Motor neuron (in vitro differentiated cells): ENCODE measurements around the gene UCN3. TPM values are rescaled to one million over a fixed set of nuclear protein-coding genes. Genes with fewer than 3 reads are reported as not detected.

Experiments
- ATAC-seq, 8 experiments: fragments of 200-7000 bp; cut with Tn5 transposase; replicated peaks in 6 of 8; 2 replicates each; pipeline ENCODE4 v1.8.0; 2021; ENCODE audit warnings: mild to moderate bottlenecking in 8 of 8, moderate library complexity in 8 of 8
- H3K27ac ChIP-seq, 2 donors: fragments of 250-450 bp; sonication (Bioruptor Pico); 2 replicates each; pipeline ENCODE4 v1.9.0; 2021; ENCODE audit warnings: antibody characterized with exemption in 2 of 2, mild to moderate bottlenecking in 2 of 2, moderate library complexity in 1 of 2
- H3K4me1 ChIP-seq, 2 donors: fragments of 250-450 bp; sonication (Bioruptor Pico); replicated peaks in 1 of 2; 2 replicates each; pipeline ENCODE4 v1.6.1; 2021; ENCODE audit warnings: antibody characterized with exemption in 2 of 2, mild to moderate bottlenecking in 2 of 2, moderate library complexity in 1 of 2
- H3K4me3 ChIP-seq, 5 donors: fragments of 250-450 bp; sonication (Bioruptor Pico); 2 replicates each; pipeline ENCODE4 v1.9.0; 2021; ENCODE audit warnings: antibody characterized with exemption in 5 of 5, mild to moderate bottlenecking in 5 of 5, moderate library complexity in 4 of 5
- WGBS, 10 experiments: fragments of 450-650 bp; shearing (Covaris generic); methylation state at CpG; one replicate each; pipeline ENCODE4 v1.0.0; 2022; 5-methylcytosine and 5-hydroxymethylcytosine counted together
- in situ Hi-C, 9 experiments: fragments of 400-800 bp; cut with MboI; loops; one replicate each; pipeline ENCODE4 v1.15.0; 2021; ENCODE audit warnings: low sequenced_read_pairs in 9 of 9, low pct_unique_long_range_greater_than_20kb in 2 of 9; ENCODE audit not compliant: unreplicated experiment in 9 of 9
- total RNA-seq, 8 experiments: library from RNA; unstranded; fragments of 300-600 nt; gene quantifications; 2 replicates each; pipeline versions ENCODE4 v1.2.3 to v1.2.4, GENCODE V29; 2022

UCN3 gene, protein sequence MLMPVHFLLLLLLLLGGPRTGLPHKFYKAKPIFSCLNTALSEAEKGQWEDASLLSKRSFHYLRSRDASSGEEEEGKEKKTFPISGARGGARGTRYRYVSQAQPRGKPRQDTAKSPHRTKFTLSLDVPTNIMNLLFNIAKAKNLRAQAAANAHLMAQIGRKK
- under 1 TPM in 4 of 8 experiments, not detected in 4; 0.25 to 1.00 (median 0.33) TPM for total RNA-seq

DNA sequence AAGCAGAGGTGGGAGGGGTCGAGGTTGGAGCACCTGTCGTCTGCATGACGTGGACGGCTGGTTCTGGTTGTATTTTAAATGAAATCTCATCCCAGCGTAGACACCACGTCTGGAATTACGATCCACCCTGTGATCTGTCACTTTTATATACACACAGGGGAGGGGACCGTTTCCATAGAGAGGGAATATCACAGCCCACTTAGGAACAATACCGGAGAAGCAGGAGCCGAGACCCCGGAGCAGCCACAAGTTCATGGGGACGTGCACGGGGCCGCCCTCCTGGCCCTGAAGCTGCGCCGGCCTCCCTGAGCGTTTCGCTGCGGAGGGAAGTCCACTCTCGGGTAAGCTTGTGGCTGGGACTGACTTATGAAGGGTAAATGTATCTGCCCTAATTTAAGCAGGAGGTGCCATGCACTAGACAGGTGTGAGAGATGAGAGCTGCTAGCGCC lies at the start of gene UCN3:
Gene UCN3 (plus strand): TSS at position 77 of the 449 bp plus-strand sequence. CDS start 8,755 bp downstream, outside the sequence.
- H3K4me1 ChIP-seq = peaks cover 0 to 7% of the 10 kb centered on the region in 2 donors
- peak in 3 of 8 experiments; percentile 21 to 51 (median 44) for ATAC-seq
- H3K4me3 ChIP-seq = no peak within 1 kb of the TSS
- WGBS, 10 experiments = 29 to 67% (median 56%) methylated on average over 1 to 9 of the region's 21 CpGs; no CpG with 5 or more reads in 4 of the 10 experiments
- H3K27ac ChIP-seq = no peak within 1 kb of the TSS
- in situ Hi-C loops = no loop called here

DNA sequence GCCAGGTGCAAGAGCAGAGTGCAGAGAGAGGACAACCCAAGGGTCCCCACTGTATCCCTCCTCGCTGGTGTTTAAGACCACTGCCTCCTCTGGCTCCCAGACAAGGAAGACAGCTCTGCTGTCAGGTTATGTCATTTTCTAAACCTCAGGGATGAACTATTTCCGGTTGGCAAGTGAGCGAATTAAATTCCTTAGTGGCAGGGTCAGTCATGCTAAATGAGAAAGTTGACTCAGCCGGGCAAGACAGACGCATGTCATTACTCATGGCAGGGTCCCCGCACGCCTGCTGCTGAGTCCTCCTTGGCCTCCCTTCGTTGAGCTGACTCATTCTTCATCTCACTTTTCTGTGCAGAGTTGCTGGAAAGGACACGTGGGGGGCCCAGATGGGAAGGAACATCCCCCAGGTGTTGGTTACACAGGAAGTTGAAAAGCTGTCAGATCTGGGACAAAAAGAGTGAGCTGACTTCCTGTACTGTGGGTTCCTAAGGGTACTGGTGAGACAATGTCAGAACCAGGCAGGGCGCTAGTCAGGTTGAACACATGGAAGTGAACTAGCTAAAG lies 47.1 kb upstream of the UCN3 start:
- H3K4me1 ChIP-seq = peaks cover 0 to 5% of the 10 kb centered on the region in 2 donors
- ATAC-seq = peak; percentile 52 to 100 (median 76)
- WGBS, 10 experiments = 10 to 90% (median 56%) methylated on average over 1 to 8 of the region's 10 CpGs; no CpG with 5 or more reads in 1 of the 10 experiments
- in situ Hi-C loops = loop anchor here in 1 of 9 experiments (25.0 kb wide), 1 partner anchor 480 kb away; the partner anchor contains the start of gene AKR1E2
- no peak overlapping the region for H3K4me3 ChIP-seq
- no peak overlapping the region for H3K27ac ChIP-seq

DNA sequence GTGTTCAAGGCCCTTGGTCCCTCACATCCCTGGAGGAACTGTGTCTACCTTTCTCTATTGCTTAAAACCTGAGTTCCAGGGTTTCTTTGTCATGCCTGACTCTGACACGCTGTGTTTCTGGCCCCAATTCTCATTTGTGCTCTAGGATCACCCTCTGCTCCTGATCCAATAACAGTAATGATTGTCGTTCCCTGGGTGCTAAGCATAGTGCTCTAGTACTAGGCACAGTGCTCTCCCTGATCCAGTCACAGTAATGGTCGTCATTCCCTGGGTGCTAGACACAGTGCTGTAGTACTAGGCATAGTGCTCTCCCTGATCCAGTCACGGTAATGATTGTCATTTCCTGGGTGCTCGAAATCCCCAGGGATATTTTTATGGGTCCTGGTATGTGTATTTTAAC lies 46.6 kb upstream of the UCN3 start:
- ATAC-seq = no peak
- no peak overlapping the region for H3K4me3 ChIP-seq
- H3K4me1 ChIP-seq = peaks cover 0 to 5% of the 10 kb centered on the region in 2 donors
- H3K27ac ChIP-seq = no peak overlapping the region
- 60 to 96% (median 87%) methylated on average over 1 to 5 of the region's 5 CpGs; no CpG with 5 or more reads in 4 of the 10 experiments for WGBS, 10 experiments
- in situ Hi-C loops = loop anchor here in 1 of 9 experiments (25.0 kb wide), 1 partner anchor 481 kb away; the partner anchor contains the start of gene AKR1E2

DNA sequence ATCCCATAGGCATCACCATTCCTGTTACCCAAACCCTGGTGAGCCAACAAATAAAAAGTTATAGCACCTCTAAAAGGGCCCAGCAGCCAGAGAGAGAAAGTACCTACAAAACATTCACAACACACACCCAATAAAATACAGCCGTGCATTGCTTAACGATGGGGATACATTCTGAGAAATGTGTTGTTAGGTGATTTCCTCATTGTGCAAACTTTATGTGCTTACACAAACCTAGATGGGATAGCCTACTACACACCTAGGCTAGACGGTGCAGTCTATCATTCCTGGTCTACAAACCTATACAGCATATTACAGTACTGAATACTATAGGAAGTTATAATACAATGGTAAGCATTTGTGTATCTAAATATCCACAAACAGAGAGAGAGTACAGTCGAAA lies 44.9 kb upstream of the UCN3 start:
- in situ Hi-C loops = loop anchor here in 1 of 9 experiments (25.0 kb wide), 1 partner anchor 483 kb away; the partner anchor contains the start of gene AKR1E2
- H3K27ac ChIP-seq = no peak overlapping the region
- peaks cover 0 to 5% of the 10 kb centered on the region in 2 donors for H3K4me1 ChIP-seq
- WGBS, 10 experiments = 67 to 100% (median 88%) methylated on average over 1 to 4 of the region's 4 CpGs; no CpG with 5 or more reads in 2 of the 10 experiments
- ATAC-seq = no peak
- H3K4me3 ChIP-seq = no peak overlapping the region

DNA sequence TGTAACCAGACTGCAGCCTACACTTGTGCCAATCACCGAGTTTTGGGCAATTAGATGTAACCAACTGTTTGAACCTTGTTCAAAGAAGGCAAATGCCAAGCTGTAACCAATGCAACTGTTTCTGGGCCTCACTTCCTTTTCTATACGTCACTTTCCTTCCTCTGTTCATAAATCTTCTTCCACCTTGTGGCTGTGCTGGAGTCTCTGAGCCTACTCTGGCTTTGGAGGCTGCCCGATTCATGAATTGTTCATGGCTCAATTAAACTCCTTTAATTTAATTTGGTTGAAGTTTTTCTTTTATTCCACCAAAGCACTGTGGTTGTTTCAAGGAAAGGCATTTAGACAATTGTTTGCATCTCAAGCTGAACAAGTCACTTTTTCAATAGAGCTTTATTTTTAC lies 43.5 kb upstream of the UCN3 start:
- H3K4me1 ChIP-seq = peaks cover 0 to 5% of the 10 kb centered on the region in 2 donors
- H3K4me3 ChIP-seq = no peak overlapping the region
- H3K27ac ChIP-seq = no peak overlapping the region
- 17 to 95% (median 64%) methylated on average over 1 to 3 of the region's 3 CpGs; no CpG with 5 or more reads in 1 of the 10 experiments for WGBS, 10 experiments
- in situ Hi-C loops = loop anchor here in 1 of 9 experiments (25.0 kb wide), 1 partner anchor 484 kb away; the partner anchor contains the start of gene AKR1E2
- peak in 1 of 8 experiments; percentile 14 for ATAC-seq

DNA sequence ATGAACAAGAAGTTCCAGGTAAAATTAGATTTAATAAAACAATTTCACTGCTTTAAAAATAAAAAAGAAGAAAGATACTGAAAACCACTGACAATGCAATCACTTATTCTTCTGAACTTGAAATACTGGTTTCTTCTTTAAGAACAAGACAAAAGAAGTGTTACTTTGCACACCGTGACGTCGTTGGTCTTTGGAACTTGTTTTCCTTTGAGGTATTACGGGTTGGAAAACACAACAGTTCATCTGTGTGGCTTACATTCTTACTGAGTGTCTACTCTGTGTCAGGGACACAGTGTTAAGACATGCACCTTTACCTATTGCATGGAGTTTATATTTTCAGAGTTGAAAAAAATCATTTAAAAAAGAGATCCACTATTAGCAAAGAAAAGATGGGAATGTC lies 41.3 kb upstream of the UCN3 start:
- H3K4me3 ChIP-seq = no peak overlapping the region
- ATAC-seq = no peak
- H3K27ac ChIP-seq = no peak overlapping the region
- in situ Hi-C loops = loop anchor here in 1 of 9 experiments (25.0 kb wide), 1 partner anchor 486 kb away; the partner anchor contains the start of gene AKR1E2
- peaks cover 0 to 5% of the 10 kb centered on the region in 2 donors for H3K4me1 ChIP-seq
- 20 to 94% (median 82%) methylated on average over 1 to 4 of the region's 4 CpGs for WGBS, 10 experiments

DNA sequence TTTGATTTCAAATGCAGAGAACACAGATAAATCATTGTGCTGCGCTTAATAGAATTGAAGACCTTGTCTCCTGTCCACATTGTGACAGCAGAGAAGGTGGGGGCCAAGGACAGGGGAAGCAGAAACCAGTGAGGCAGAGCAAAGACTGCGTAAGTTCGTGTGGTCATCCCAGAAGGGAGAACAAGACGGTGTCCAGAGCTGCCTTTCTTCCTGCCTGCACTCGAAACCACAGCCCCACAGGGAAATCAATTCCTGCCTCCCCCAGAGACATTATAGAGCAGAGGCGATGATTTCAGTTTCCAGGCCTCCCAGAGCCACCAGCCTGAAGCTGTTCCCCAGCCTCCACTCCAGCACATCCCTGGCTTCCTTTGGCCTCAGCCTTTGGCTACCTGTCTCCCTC lies 39.7 kb upstream of the UCN3 start:
- 44 to 93% (median 73%) methylated on average over 2 to 6 of the region's 6 CpGs; no CpG with 5 or more reads in 3 of the 10 experiments for WGBS, 10 experiments
- no peak overlapping the region for H3K27ac ChIP-seq
- H3K4me1 ChIP-seq = no peaks in the 10 kb centered on the region
- ATAC-seq = no peak
- no peak overlapping the region for H3K4me3 ChIP-seq
- in situ Hi-C loops = no loop called here

DNA sequence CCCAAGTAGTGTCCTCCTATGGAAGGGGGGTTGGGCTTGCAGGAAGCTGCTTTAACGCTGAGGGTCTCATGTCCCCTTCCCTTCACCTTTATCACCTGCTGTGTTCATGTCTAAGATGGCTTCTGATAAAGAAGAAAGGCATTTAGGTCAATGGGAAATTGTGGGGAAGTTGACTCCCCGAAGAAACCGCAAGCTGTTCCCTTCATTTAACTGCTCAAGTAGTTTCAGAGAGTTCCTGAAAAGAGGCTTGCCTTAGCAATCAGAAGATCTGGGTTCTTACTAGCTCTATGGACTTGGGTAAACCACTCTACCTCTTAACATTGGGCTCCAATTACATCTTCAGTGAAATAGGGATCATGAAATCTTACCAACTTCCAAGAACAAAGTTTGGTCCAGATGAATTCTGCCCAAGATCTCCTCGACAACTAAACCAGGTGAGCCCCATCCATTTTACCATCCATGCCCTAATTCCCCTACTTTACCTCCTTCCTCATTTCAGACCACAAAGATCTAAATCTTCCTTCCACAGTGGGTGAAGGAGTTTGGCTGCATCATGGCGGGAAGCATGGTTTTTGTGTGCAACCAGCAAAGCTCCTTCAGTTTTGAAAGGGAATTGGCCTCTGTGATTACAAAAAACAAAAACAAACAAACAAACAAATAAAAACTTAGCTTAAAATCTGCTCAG lies 30.4 kb upstream of the UCN3 start:
- H3K4me1 ChIP-seq = no peaks in the 10 kb centered on the region
- WGBS, 10 experiments = 20 to 87% (median 62%) methylated on average over 1 to 4 of the region's 5 CpGs; no CpG with 5 or more reads in 2 of the 10 experiments
- no peak for ATAC-seq

DNA sequence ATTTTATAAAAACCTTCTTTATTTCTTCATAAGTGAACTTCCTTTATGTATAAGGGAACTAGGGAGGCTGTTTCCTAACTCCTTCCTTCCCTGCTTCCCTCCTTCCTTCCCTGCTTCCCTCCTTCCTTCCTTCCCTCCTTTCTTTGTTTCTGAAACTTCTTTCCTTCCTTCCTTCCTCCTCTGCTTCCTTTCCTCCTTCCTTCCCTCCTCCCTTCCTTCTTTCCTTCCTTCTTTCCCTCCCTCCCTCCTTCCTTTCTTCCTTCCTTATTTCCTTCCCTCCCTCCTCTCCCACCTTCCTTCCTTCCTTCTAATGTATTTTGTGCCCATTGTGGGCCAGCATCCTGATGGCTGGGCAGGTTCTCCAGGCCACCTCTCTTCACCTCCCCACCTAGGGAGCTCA lies 26.8 kb upstream of the UCN3 start:
- in situ Hi-C loops = no loop called here
- no peak for ATAC-seq
- H3K4me3 ChIP-seq = no peak overlapping the region
- no peak overlapping the region for H3K27ac ChIP-seq
- no peaks in the 10 kb centered on the region for H3K4me1 ChIP-seq

More for the DNA sequence above, 30.4 kb upstream of the UCN3 start:
- Histone ChIP-seq H3K4me3 (no peak overlapping the region), H3K27ac (no peak overlapping the region)
- in situ Hi-C loops = no loop called here

DNA sequence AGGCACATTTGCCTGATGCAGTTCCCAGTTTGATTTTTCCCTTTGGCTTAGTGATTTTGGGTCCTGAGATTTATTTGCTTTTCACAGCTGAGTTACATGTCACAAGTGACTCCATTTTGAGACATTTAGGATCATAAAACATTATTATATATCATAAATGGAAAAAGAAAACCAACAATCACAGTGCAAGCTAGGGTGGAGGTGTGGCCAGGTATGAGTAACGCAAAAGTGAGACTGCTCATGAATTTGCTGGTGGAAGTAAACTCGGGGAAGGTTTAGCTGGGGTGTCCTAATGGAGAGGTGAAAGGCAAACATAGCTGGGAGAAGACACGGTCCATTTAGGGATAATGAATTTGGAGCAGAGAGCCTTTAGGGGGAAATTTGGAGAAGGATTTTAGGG lies 21.7 kb upstream of the UCN3 start:
- H3K4me3 ChIP-seq = no peak overlapping the region
- H3K4me1 ChIP-seq = peaks cover 0 to 8% of the 10 kb centered on the region in 2 donors
- in situ Hi-C loops = no loop called here
- WGBS, 10 experiments = 0 to 100% (median 83%) methylated on average over 1 to 3 of the region's 3 CpGs; no CpG with 5 or more reads in 1 of the 10 experiments
- no peak overlapping the region for H3K27ac ChIP-seq
- no peak for ATAC-seq

DNA sequence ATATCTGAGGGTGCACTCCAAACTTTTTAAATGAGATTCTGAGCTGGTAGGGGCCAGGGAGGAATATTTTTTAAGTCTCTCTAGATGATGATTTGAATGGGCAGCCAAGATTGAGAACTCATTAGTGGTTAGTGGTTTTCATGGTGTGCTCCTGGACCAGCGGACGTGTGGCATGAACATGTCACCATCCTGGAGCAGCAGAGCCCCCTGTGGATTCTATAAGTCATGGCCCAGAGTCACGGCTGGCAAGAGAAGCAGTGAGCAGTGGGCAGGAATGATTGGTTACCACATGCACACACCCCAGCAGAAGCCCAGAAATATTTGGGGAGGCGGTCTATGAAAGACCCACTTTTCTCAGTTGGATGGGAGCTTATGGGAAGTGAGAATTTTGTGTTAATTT lies 21.2 kb upstream of the UCN3 start:
- Histone ChIP-seq H3K4me3 (no peak overlapping the region), H3K27ac (no peak overlapping the region), H3K4me1 (peaks cover 0 to 8% of the 10 kb centered on the region in 2 donors)
- 23 to 93% (median 77%) methylated on average over 1 to 4 of the region's 4 CpGs; no CpG with 5 or more reads in 2 of the 10 experiments for WGBS, 10 experiments
- in situ Hi-C loops = no loop called here
- ATAC-seq = peak in 2 of 8 experiments; percentile 29 to 44

DNA sequence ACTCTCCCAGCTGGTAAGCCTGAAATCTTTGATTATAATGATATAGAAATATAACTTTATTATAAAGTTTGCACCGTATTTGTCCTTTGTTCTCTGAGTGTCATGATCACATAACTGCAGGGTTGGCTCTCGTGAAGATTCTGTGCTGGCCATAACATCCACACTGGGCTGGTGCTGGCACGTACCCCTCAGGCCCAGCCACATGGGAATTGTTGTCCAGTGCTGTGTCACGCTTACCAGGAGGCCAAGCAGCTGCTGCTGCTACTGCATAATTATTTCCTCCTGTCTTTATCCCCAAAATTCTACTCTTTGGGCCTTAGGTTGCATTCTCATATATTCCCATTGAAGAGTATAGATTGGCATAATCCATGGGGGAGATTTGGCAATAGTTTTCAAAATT lies 20.8 kb upstream of the UCN3 start:
- in situ Hi-C loops = no loop called here
- ATAC-seq = peak in 2 of 8 experiments; percentile 19 to 71
- Histone ChIP-seq H3K4me1 (peaks cover 0 to 8% of the 10 kb centered on the region in 2 donors), H3K27ac (no peak overlapping the region), H3K4me3 (no peak overlapping the region)
- 0 to 100% (median 83%) methylated on average over 1 to 4 of the region's 4 CpGs; no CpG with 5 or more reads in 2 of the 10 experiments for WGBS, 10 experiments

DNA sequence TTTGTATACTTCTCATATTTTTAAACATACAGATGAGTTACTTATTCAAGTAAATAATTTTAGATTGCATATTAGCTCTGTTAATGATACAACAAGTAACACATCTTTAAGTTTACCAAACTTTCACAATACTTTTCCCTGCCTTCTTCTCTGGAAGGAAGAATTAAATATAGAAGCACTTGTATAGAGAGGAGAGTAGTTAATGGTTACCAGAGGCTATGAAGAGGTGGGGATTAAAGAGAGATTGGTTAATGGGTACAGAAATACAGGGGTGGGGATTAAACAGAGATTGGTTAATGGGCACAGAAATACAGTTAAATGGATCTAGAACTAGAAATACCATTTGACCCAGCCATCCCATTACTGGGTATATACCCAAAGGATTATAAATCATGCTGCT lies 20.0 kb upstream of the UCN3 start:
- in situ Hi-C loops = no loop called here
- Histone ChIP-seq H3K4me1 (peaks cover 0 to 8% of the 10 kb centered on the region in 2 donors), H3K4me3 (no peak overlapping the region), H3K27ac (no peak overlapping the region)
- no peak for ATAC-seq
